K562 (cell line): ENCODE data around the gene SIDT2. TPM values are rescaled to one million over a fixed set of nuclear protein-coding genes. Genes with fewer than 3 reads are reported as not detected.

ENCODE experiments used
- ATAC-seq: fragments of 200-7000 bp; cut with Tn5 transposase; 3 replicates; pipeline ENCODE4 v1.9.1; 2020; ENCODE audit warnings: moderate library complexity
- BruUV-seq: library from RNA; stranded (reverse); fragments of 400-500 nt; replicated peaks from 2 replicates; lab custom pipeline; 2021; lab: Mats Ljungman, UMichigan
- CTCF ChIA-PET: fragments of 300-600 bp; formaldehyde crosslinking; extraction: SDS; loops from one replicate; lab custom pipeline; 2021; ENCODE audit warnings: low intra/inter-chr PET ratio; lab: Yijun Ruan, JAX
- POLR2A ChIA-PET: fragments of 300-600, 350-650 bp; sonication (Branson Sonifier 250); formaldehyde crosslinking; extraction: SDS; loops from one replicate; lab custom pipeline; 2021; ENCODE audit warnings: antibody characterized with exemption, inconsistent platforms; lab: Yijun Ruan, JAX
- DNase-seq, 4 experiments: peaks; one replicate each; pipeline versions ENCODE4 v3.0.0 to v3.0.0-alpha.2; 2011 to 2018; ENCODE audit warnings: low spot score in 3 of 4, mixed read lengths in 3 of 4; ENCODE audit errors: extremely low read depth in 1 of 4
- FAIRE-seq: peaks from 2 replicates; lab custom pipeline; 2011; peaks lifted over from hg19 to GRCh38; lab: Jason Lieb, UNC
- H2AFZ ChIP-seq: 2 replicates; pipeline ENCODE4 v1.6.0; 2011; ENCODE audit warnings: low read depth, low read length, control low read depth, inconsistent platforms
- H3K27ac ChIP-seq: fragments of 200-600 bp; 3 replicates; pipeline ENCODE4 v1.8.0; 2011; ENCODE audit warnings: low read depth, mild to moderate bottlenecking, control low read depth, inconsistent platforms, low read length, moderate library complexity, mixed read lengths; ENCODE audit errors: extremely low read depth
- H3K27me3 ChIP-seq, 2 experiments: fragments of 300-600 bp in 1 of 2; 2 replicates in 1 of 2; 3 replicates in 1 of 2; pipeline versions ENCODE4 v1.6.0 to v1.8.0; 2011; ENCODE audit warnings: inconsistent platforms in 2 of 2, low read length in 2 of 2, mild to moderate bottlenecking in 1 of 2, mixed read lengths in 1 of 2, moderate library complexity in 1 of 2; ENCODE audit not compliant: control insufficient read depth in 2 of 2, insufficient read depth in 2 of 2
- H3K36me3 ChIP-seq: fragments of 300-600 bp; 3 replicates; pipeline ENCODE4 v1.8.0; 2011; ENCODE audit warnings: mild to moderate bottlenecking, low read length, inconsistent platforms; ENCODE audit not compliant: control insufficient read depth, insufficient read depth
- H3K4me1 ChIP-seq, 2 experiments: fragments of 200-600 bp in 1 of 2; replicated peaks in 1 of 2; 2 replicates in 1 of 2; 3 replicates in 1 of 2; pipeline versions ENCODE4 v1.5.1 to v1.8.0; 2011; ENCODE audit warnings: inconsistent platforms in 2 of 2, low read length in 2 of 2, mild to moderate bottlenecking in 1 of 2, mixed read lengths in 1 of 2, moderate library complexity in 1 of 2; ENCODE audit not compliant: control insufficient read depth in 2 of 2, insufficient read depth in 2 of 2
- H3K4me2 ChIP-seq: 2 replicates; pipeline ENCODE4 v1.6.1; 2011; ENCODE audit warnings: low read length, control low read depth, inconsistent platforms, mixed read lengths; ENCODE audit not compliant: insufficient read depth
- H3K4me3 ChIP-seq: fragments of 200-600 bp; sonication (generic), shearing (Covaris generic); 2 replicates; pipeline ENCODE4 v1.5.1; 2016; ENCODE audit warnings: control low read depth, inconsistent platforms
- H3K79me2 ChIP-seq: fragments of 200-600 bp; 3 replicates; pipeline ENCODE4 v1.8.0; 2011; ENCODE audit warnings: low read length, inconsistent platforms; ENCODE audit not compliant: control insufficient read depth, insufficient read depth
- H3K9ac ChIP-seq, 2 experiments: 2 replicates each; pipeline versions ENCODE4 v1.6.0 to v1.6.1; 2011; ENCODE audit warnings: low read depth in 2 of 2, low read length in 2 of 2, control low read depth in 1 of 2, inconsistent platforms in 1 of 2, mild to moderate bottlenecking in 1 of 2, mixed read lengths in 1 of 2; ENCODE audit not compliant: insufficient read depth in 1 of 2
- H3K9me1 ChIP-seq: one replicate; pipeline ENCODE4 v1.6.0; 2011; ENCODE audit warnings: inconsistent platforms, mild to moderate bottlenecking, low read length, moderate library complexity; ENCODE audit not compliant: control insufficient read depth, insufficient read depth
- H3K9me3 ChIP-seq: replicated peaks from 2 replicates; pipeline ENCODE4 v1.5.1; 2011; ENCODE audit warnings: low read depth, low read length, inconsistent platforms; ENCODE audit not compliant: control insufficient read depth, insufficient read depth
- H4K20me1 ChIP-seq: replicated peaks from 2 replicates; pipeline ENCODE4 v1.6.1; 2011; ENCODE audit warnings: low read length, inconsistent platforms, mixed read lengths; ENCODE audit not compliant: control insufficient read depth, insufficient read depth
- IFI16 ChIP-seq: fragments of 250-450 bp; sonication (Bioruptor Pico); IDR thresholded peaks from 2 replicates; pipeline ENCODE4 v2.1.2; 2022; ENCODE audit warnings: mild to moderate bottlenecking, inconsistent platforms
- NFIC ChIP-seq: fragments of 450-650 bp; IDR thresholded peaks from 2 replicates; pipeline ENCODE4 v1.6.1; 2017; ENCODE audit warnings: mild to moderate bottlenecking, inconsistent platforms
- PTTG1 ChIP-seq: fragments of 450-650 bp; IDR thresholded peaks from 2 replicates; pipeline ENCODE4 v1.6.1; 2016; ENCODE audit warnings: low read depth, mild to moderate bottlenecking, missing genetic modification characterization, missing compliant biosample characterization
- SIN3B ChIP-seq: fragments of 450-650 bp; IDR thresholded peaks from 2 replicates; pipeline ENCODE4 v1.6.1; 2017; ENCODE audit warnings: low read depth, mild to moderate bottlenecking, moderate library complexity
- YY1 ChIP-seq, 3 experiments: IDR thresholded peaks; 2 replicates each; pipeline ENCODE4 v1.6.1; 2011; ENCODE audit warnings: low read length in 2 of 3, mild to moderate bottlenecking in 2 of 3, moderate library complexity in 2 of 3, borderline replicate concordance in 1 of 3, control low read depth in 1 of 3, low read depth in 1 of 3; ENCODE audit not compliant: insufficient read depth in 3 of 3, insufficient replicate concordance in 2 of 3, control insufficient read depth in 1 of 3, insufficient read length in 1 of 3; ENCODE audit errors: extremely low read depth in 1 of 3
- ZNF197 ChIP-seq: fragments of 200-800 bp; sonication (Bioruptor generic); IDR thresholded peaks from 2 replicates; pipeline ENCODE4 v1.6.1; 2016; ENCODE audit warnings: low read depth, missing genetic modification characterization, missing compliant biosample characterization
- ZNF76 ChIP-seq: fragments of 250-450 bp; sonication (Bioruptor Pico); IDR thresholded peaks from 2 replicates; pipeline ENCODE4 v1.4.0; 2020; ENCODE audit warnings: mild to moderate bottlenecking, moderate library complexity, borderline replicate concordance
- WGBS: fragments of 100-300 bp; shearing (Covaris generic); methylation state at CpG from one replicate; pipeline ENCODE4 v1.1.6; 2016; ENCODE audit warnings: low coverage, mixed read lengths; ENCODE audit not compliant: insufficient coverage; ENCODE audit errors: missing lambda C conversion rate; 5-methylcytosine and 5-hydroxymethylcytosine counted together
- in situ Hi-C: fragments of 300-500 bp; cut with MboI; formaldehyde crosslinking; loops from 4 replicates; pipeline ENCODE4 v1.15.0; 2018; ENCODE audit warnings: inconsistent platforms, mixed read lengths
- intact Hi-C: fragments of 100-400 bp; cut with micrococcal nuclease; formaldehyde crosslinking; loops from 2 replicates; pipeline ENCODE4 v1.14.2; 2022
- polyA plus RNA-seq, 8 experiments: library from polyadenylated mRNA; depleted of rRNA in 4 of 8; stranded (reverse) in 5 of 8; unstranded in 3 of 8; fragments of >200 nt; fragmentation: Nextera tagmentation in 2 of 8; fragmentation: Illumina TruSeq in 1 of 8; extraction: Ambion mirVana in 2 of 8; extraction: Trizol in 1 of 8; gene quantifications; 2 replicates each; pipeline versions ENCODE4 v1.2.1 to v1.2.3, GENCODE V29; 2011 to 2014; ENCODE audit warnings: inconsistent platforms in 1 of 8, missing spikeins in 1 of 8
- total RNA-seq, 7 experiments: library from RNA; depleted of rRNA in 6 of 7; stranded (reverse); fragments of >200 nt in 6 of 7; fragmentation: Illumina TruSeq in 2 of 7; extraction: Trizol in 2 of 7; gene quantifications; 2 replicates each; pipeline versions ENCODE4 v1.2.1 to v1.2.3, GENCODE V29; 2011 to 2021; ENCODE audit warnings: low replicate concordance in 1 of 7

SIDT2 gene
- total and polyA plus RNA-seq, 9 of the 15 experiments (the other 6 are each of a cell fraction or from before 2014, with no cell fraction given) = 2.4 to 20.2 (median 6.5) TPM

DNA sequence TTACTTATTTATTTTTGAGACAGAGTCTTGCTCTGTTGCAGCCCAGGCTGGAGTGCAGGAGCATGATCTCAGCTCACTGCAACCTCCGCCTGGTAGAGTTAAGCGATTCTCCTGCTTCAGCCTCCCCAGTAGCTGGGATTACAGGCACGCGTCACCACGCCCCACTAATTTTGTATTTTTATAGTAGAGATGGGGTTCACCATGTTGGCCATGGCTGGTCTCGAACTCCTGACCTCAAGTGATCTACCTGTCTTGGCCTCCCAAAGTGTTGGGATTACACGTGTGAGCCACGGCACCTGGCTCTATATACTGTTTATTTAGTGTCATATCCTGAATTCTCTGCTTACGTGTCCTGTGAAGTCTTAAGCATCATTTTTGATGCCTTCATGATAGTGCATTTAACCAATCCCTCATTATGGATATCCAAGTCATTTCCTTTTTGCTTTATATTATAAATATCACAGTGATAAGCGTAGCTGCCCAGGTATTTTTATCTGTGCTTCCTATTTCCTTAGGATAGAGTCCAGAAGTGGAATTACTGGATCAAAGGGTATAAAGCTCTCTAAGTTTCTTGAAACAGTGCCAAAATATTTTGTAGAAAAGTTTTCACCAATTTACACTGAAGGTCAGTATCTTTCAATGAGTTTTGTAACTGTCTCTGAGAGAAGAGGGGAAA lies 871 bp upstream of the SIDT2 start:
- Histone ChIP-seq H2AFZ (peak overlapping the region; percentile 82), H3K27me3 (no peaks in the 10 kb centered on the region), H3K4me2 (peak overlapping the region; percentile 68), H3K9ac (peak overlapping the region; percentile 50 to 91), H3K4me1 (peaks cover 37 to 52% of the 10 kb centered on the region in 2 experiments), H4K20me1 (peaks cover 5% of the 10 kb centered on the region; the same call in 1 of the 2 replicates), H3K36me3 (peaks cover 15% of the 10 kb centered on the region), H3K27ac (peak overlapping the region; percentile 70), H3K79me2 (peaks cover 18% of the 10 kb centered on the region), H3K9me3 (no peaks in the 10 kb centered on the region), H3K9me1 (no peaks in the 10 kb centered on the region), H3K4me3 (peak overlapping the region; percentile 49; the same call in 1 of the 2 replicates)
- in situ Hi-C loops = no loop called here
- CTCF ChIA-PET = interaction anchor here (0.5 kb wide), 1 partner anchor 54 kb away, joined by 4 read pairs; the partner anchor contains the start of gene PCSK7
- WGBS = 88% methylated on average over 10 of the region's 10 CpGs
- FAIRE-seq = no peak
- TF ChIP-seq YY1 (IDR thresholded peaks at IDR 0.05; ENCODE audit: borderline replicate concordance in 1 of 3, control insufficient read depth in 1 of 3, extremely low read depth in 1 of 3, insufficient read depth in 3 of 3, insufficient read length in 1 of 3, insufficient replicate concordance in 2 of 3, low read depth in 1 of 3, low read length in 2 of 3) = no peak
- TF ChIP-seq NFIC = peak; percentile 48
- TF ChIP-seq ZNF197 (CRISPR knock-in tag) = no peak
- no peak for TF ChIP-seq PTTG1
- no peak for TF ChIP-seq ZNF76 (CRISPR knock-in tag)
- no peak for TF ChIP-seq IFI16 (CRISPR knock-in tag)
- TF ChIP-seq SIN3B = no peak
- no peak for DNase-seq
- no peak for ATAC-seq
- no TSS peak for BruUV-seq
- intact Hi-C loops = loop anchor here (2.0 kb wide), 1 partner anchor 33 kb away; the partner anchor contains the start of gene PAFAH1B2
- POLR2A ChIA-PET = interaction anchor here (0.6 to 3.5 kb wide), 3 partner anchors 12 to 175 kb away, joined by 3 to 17 read pairs (median 3); partner anchors contain the start of gene PAFAH1B2
